Gastroesophageal sphincter (tissue), 3 donors: ENCODE data around the gene LAMB1.
A peak's percentile ranks its signal among the peaks of the same experiment; 100 is the strongest.

ENCODE experiments used
- POLR2A ChIP-seq, 2 donors: fragments of 450-650 bp; IDR thresholded peaks; one replicate each; pipeline ENCODE4 v1.6.1; 2017; ENCODE audit warnings: antibody characterized with exemption in 2 of 2, mild to moderate bottlenecking in 2 of 2, moderate library complexity in 1 of 2
- POLR2AphosphoS5 ChIP-seq: sonication (generic); formaldehyde crosslinking; IDR thresholded peaks from one replicate; pipeline ENCODE4 v1.6.1; 2017; ENCODE audit warnings: antibody characterized with exemption
- TF ChIP-seq, protein P1 (sequence below), 4 experiments: fragments of 200-600 bp in 2 of 4; fragments of 450-650 bp in 2 of 4; sonication (generic) in 1 of 4; IDR thresholded peaks; one replicate each; pipeline ENCODE4 v1.5.1; 2017 to 2019; ENCODE audit warnings: antibody characterized with exemption in 4 of 4, mild to moderate bottlenecking in 2 of 4, moderate library complexity in 2 of 4

DNA sequence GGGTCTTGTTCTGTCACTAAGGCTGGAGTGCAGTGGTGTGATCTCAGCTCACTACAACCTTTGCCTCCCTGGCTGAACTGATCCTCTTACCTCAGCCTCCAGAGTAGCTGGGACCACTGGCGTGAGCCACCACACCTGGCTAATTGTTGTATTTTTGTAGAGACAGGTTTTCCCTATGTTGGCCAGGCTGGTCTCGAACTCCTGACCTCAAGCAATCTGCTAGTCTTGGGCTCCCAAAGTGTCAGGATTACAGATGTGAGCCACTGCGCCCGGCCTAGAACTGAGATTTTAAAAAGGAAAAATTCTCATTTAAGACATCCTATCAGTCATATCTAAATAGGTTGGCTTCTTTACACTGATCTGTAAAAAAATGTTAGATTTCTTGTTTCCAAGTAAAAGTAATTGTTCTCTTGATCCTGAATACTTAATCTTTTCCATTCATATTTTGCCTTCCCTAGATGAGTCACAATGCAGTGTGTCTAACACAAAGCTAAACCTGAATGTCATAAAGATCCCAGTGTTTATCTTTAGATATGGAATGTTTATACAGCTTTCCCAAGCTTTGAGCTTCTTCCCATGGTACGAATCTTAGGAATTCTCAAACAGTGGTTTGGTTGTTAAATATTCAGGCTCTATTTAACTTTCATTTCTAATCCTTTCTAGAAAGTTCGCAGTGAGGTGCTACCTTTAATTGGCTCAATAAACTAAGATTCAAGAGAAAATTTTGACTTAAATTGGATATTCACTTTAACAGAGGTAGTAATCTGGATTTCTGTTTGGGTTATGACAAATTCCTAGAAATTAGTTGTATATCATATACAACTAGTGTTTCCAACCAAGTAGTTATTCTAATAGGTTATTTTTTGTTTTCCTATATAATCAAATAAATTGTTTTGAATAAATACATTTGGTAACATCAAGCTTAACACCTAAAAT, 12.1 kb upstream of the LAMB1 start:
- TF ChIP-seq, protein P1, sequence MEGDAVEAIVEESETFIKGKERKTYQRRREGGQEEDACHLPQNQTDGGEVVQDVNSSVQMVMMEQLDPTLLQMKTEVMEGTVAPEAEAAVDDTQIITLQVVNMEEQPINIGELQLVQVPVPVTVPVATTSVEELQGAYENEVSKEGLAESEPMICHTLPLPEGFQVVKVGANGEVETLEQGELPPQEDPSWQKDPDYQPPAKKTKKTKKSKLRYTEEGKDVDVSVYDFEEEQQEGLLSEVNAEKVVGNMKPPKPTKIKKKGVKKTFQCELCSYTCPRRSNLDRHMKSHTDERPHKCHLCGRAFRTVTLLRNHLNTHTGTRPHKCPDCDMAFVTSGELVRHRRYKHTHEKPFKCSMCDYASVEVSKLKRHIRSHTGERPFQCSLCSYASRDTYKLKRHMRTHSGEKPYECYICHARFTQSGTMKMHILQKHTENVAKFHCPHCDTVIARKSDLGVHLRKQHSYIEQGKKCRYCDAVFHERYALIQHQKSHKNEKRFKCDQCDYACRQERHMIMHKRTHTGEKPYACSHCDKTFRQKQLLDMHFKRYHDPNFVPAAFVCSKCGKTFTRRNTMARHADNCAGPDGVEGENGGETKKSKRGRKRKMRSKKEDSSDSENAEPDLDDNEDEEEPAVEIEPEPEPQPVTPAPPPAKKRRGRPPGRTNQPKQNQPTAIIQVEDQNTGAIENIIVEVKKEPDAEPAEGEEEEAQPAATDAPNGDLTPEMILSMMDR (IDR thresholded peaks at IDR 0.05): no peak
- TF ChIP-seq POLR2AphosphoS5: peak; percentile 31
- no peak for TF ChIP-seq POLR2A (IDR thresholded peaks at IDR 0.05)
